WTC11 (cell line): ENCODE results near the gene AK9. TPM values are rescaled to one million over a fixed set of nuclear protein-coding genes. Genes with fewer than 3 reads are reported as not detected.

Experiments
- ATAC-seq: fragments of 200-7000 bp; cut with Tn5 transposase; 2 replicates; pipeline ENCODE4 v1.10.0; 2021; ENCODE audit warnings: mild to moderate bottlenecking, moderate library complexity
- CTCF ChIA-PET: fragments of 300-600 bp; sonication (Branson Sonifier 250); formaldehyde crosslinking; loops from one replicate; lab custom pipeline; 2021; ENCODE audit warnings: antibody characterized with exemption; lab: Charles Lee
- POLR2A ChIA-PET: fragments of 350-600 bp; sonication (Branson Sonifier 250); formaldehyde crosslinking; loops from one replicate; lab custom pipeline; 2021; ENCODE audit warnings: antibody characterized with exemption; lab: Charles Lee
- DNase-seq: peaks from one replicate; pipeline ENCODE4 v3.0.0; 2021; ENCODE audit warnings: low spot score
- H3K27ac Mint-ChIP-seq: 2 replicates; pipeline ENCODE4 v1.8.0; 2021; ENCODE audit warnings: mixed read lengths
- H3K27me3 Mint-ChIP-seq: 2 replicates; pipeline ENCODE4 v1.8.0; 2021; ENCODE audit warnings: low read depth, mild to moderate bottlenecking, moderate library complexity, mixed read lengths
- H3K36me3 Mint-ChIP-seq: 2 replicates; pipeline ENCODE4 v1.8.0; 2021; ENCODE audit warnings: mixed read lengths
- H3K4me1 Mint-ChIP-seq: 2 replicates; pipeline ENCODE4 v1.8.0; 2022; ENCODE audit warnings: mixed read lengths
- H3K4me3 Mint-ChIP-seq: 2 replicates; pipeline ENCODE4 v1.8.0; 2021; ENCODE audit warnings: mild to moderate bottlenecking, moderate library complexity, mixed read lengths
- H3K9me3 Mint-ChIP-seq: 2 replicates; pipeline ENCODE4 v1.8.0; 2021; ENCODE audit warnings: mixed read lengths
- ATF1 ChIP-seq: sonication (generic); formaldehyde crosslinking; IDR thresholded peaks from 2 replicates; pipeline ENCODE4 v1.8.1; 2023; ENCODE audit warnings: mild to moderate bottlenecking, moderate library complexity, missing genetic modification reagents
- CREB1 ChIP-seq: sonication (generic); formaldehyde crosslinking; IDR thresholded peaks from 2 replicates; pipeline ENCODE4 v1.8.0; 2023; ENCODE audit warnings: mild to moderate bottlenecking, missing genetic modification reagents
- CREM ChIP-seq: sonication (generic); formaldehyde crosslinking; IDR thresholded peaks from 2 replicates; pipeline ENCODE4 v1.8.1; 2022; ENCODE audit warnings: mild to moderate bottlenecking, missing genetic modification reagents, moderate library complexity
- EMX1 ChIP-seq: fragments of 250-450 bp; sonication (Bioruptor Pico); IDR thresholded peaks from 2 replicates; pipeline ENCODE4 v1.8.0; 2021; ENCODE audit warnings: mild to moderate bottlenecking
- MXD4 ChIP-seq: fragments of 250-450 bp; sonication (Bioruptor Pico); IDR thresholded peaks from 2 replicates; pipeline ENCODE4 v1.8.0; 2021; ENCODE audit warnings: mild to moderate bottlenecking, moderate library complexity, borderline replicate concordance
- OVOL2 ChIP-seq: fragments of 250-450 bp; sonication (Bioruptor Pico); IDR thresholded peaks from 2 replicates; pipeline ENCODE4 v1.9.0; 2021; ENCODE audit warnings: mild to moderate bottlenecking, borderline replicate concordance
- RELA ChIP-seq: sonication (generic); formaldehyde crosslinking; IDR thresholded peaks from 2 replicates; pipeline ENCODE4 v1.8.1; 2022; ENCODE audit warnings: missing genetic modification reagents, mild to moderate bottlenecking, borderline replicate concordance
- SMAD3 ChIP-seq: sonication (generic); formaldehyde crosslinking; IDR thresholded peaks from 2 replicates; pipeline ENCODE4 v1.8.0; 2022; ENCODE audit warnings: missing genetic modification reagents, mild to moderate bottlenecking, borderline replicate concordance
- SMAD4 ChIP-seq: sonication (generic); formaldehyde crosslinking; IDR thresholded peaks from 2 replicates; pipeline ENCODE4 v1.8.0; 2022; ENCODE audit warnings: mild to moderate bottlenecking, missing genetic modification reagents
- SP1 ChIP-seq: sonication (generic); formaldehyde crosslinking; conservative IDR thresholded peaks from 2 replicates; pipeline ENCODE4 v1.8.1; 2022; ENCODE audit warnings: missing genetic modification reagents
- USF2 ChIP-seq: sonication (generic); formaldehyde crosslinking; IDR thresholded peaks from 2 replicates; pipeline ENCODE4 v1.8.1; 2023; ENCODE audit warnings: mild to moderate bottlenecking, missing genetic modification reagents, moderate library complexity
- ZNF396 ChIP-seq: fragments of 250-450 bp; sonication (Bioruptor Pico); IDR thresholded peaks from 2 replicates; pipeline ENCODE4 v1.8.0; 2021; ENCODE audit warnings: mild to moderate bottlenecking, moderate library complexity, borderline replicate concordance
- ZNF423 ChIP-seq: fragments of 250-450 bp; sonication (Bioruptor Pico); IDR thresholded peaks from 2 replicates; pipeline ENCODE4 v2.1.2; 2022; ENCODE audit warnings: mild to moderate bottlenecking, moderate library complexity
- total RNA-seq: library from RNA; stranded (reverse); gene quantifications from 3 replicates; pipeline ENCODE4 v1.2.3, GENCODE V29; 2021
- TF ChIP-seq, protein P1 (sequence below): sonication (generic); formaldehyde crosslinking; conservative IDR thresholded peaks from 2 replicates; pipeline ENCODE4 v1.8.1; 2022; ENCODE audit warnings: mild to moderate bottlenecking, missing genetic modification reagents
- TF ChIP-seq, protein P2 (sequence below): sonication (generic); formaldehyde crosslinking; IDR thresholded peaks from 2 replicates; pipeline ENCODE4 v1.8.1; 2023; ENCODE audit warnings: mild to moderate bottlenecking, moderate library complexity, missing genetic modification reagents
- TF ChIP-seq, protein P3 (sequence below): fragments of 250-450 bp; sonication (Bioruptor Pico); IDR thresholded peaks from 2 replicates; pipeline ENCODE4 v1.9.0; 2021; ENCODE audit warnings: mild to moderate bottlenecking
- TF ChIP-seq, protein P4 (sequence below): fragments of 250-450 bp; sonication (Bioruptor Pico); IDR thresholded peaks from 2 replicates; pipeline ENCODE4 v1.9.0; 2021; ENCODE audit warnings: mild to moderate bottlenecking

Gene AK9
- total RNA-seq, 1 experiment from 2014 or later: 3.7 TPM

DNA sequence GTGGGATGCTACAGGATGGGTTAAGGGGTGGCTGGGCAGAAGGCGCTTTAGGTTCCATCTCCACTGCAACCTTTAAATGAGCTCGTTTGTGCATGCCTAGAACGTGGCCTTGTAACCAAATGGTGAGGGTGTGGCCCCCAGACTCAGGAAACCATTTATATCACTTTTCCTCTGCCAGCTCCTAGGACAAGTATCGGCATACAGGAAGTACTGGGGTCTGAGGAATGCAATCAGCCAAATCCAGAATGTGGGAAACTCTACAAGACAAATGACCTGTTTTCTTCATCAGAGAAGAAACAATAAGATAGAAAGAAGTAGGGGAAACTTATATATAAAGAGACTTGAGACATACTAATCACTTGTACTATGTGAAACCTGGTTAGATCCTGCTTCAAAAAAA lies 21.2 kb downstream of the AK9 start:
- TF ChIP-seq MXD4 (CRISPR knock-in tag) (no peak), USF2 (CRISPR knock-in tag) (no peak), RELA (CRISPR knock-in tag) (no peak), OVOL2 (CRISPR knock-in tag) (no peak), EMX1 (CRISPR knock-in tag) (no peak), SMAD4 (CRISPR knock-in tag) (no peak), ZNF396 (no peak), SP1 (CRISPR knock-in tag) (no peak), SMAD3 (no peak), CREM (no peak)
- TF ChIP-seq, protein P1, sequence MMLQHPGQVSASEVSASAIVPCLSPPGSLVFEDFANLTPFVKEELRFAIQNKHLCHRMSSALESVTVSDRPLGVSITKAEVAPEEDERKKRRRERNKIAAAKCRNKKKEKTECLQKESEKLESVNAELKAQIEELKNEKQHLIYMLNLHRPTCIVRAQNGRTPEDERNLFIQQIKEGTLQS: no peak
- TF ChIP-seq, protein P2, sequence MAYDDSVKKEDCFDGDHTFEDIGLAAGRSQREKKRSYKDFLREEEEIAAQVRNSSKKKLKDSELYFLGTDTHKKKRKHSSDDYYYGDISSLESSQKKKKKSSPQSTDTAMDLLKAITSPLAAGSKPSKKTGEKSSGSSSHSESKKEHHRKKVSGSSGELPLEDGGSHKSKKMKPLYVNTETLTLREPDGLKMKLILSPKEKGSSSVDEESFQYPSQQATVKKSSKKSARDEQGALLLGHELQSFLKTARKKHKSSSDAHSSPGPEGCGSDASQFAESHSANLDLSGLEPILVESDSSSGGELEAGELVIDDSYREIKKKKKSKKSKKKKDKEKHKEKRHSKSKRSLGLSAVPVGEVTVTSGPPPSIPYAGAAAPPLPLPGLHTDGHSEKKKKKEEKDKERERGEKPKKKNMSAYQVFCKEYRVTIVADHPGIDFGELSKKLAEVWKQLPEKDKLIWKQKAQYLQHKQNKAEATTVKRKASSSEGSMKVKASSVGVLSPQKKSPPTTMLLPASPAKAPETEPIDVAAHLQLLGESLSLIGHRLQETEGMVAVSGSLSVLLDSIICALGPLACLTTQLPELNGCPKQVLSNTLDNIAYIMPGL (CRISPR knock-in tag): no peak

DNA sequence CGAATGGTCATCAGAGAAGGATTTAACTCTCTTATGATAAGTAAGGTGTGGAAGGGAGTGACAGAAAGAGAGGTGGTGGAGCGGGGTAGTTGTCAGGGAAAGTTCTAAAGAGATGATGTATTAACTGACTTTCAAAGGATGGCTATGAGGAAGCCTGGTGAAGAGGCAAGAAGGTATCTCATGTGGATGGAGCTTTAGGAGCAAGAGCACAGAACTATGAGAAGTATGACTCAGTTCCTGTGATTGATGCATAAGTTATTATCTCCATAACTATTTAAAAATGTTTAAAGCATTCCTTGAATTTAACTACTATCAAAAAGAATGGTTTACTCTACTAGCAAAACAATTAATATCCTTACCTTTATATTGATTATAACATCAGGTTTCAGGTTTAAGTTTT lies 28.8 kb downstream of the AK9 start:
- POLR2A ChIA-PET: no interaction called here
- H3K9me3 Mint-ChIP-seq: no peaks in the 10 kb centered on the region
- ATAC-seq (no peak), DNase-seq (no peak)
- H3K36me3 Mint-ChIP-seq: no peaks in the 10 kb centered on the region
- no peak overlapping the region for H3K4me3 Mint-ChIP-seq
- no peak for TF ChIP-seq CREB1
- TF ChIP-seq ZNF423 (CRISPR knock-in tag): no peak
- TF ChIP-seq, protein P3, sequence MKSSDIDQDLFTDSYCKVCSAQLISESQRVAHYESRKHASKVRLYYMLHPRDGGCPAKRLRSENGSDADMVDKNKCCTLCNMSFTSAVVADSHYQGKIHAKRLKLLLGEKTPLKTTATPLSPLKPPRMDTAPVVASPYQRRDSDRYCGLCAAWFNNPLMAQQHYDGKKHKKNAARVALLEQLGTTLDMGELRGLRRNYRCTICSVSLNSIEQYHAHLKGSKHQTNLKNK (CRISPR knock-in tag): no peak
- TF ChIP-seq ZNF396: no peak
- no peak for TF ChIP-seq ATF1 (CRISPR knock-in tag)
- TF ChIP-seq, protein P4, sequence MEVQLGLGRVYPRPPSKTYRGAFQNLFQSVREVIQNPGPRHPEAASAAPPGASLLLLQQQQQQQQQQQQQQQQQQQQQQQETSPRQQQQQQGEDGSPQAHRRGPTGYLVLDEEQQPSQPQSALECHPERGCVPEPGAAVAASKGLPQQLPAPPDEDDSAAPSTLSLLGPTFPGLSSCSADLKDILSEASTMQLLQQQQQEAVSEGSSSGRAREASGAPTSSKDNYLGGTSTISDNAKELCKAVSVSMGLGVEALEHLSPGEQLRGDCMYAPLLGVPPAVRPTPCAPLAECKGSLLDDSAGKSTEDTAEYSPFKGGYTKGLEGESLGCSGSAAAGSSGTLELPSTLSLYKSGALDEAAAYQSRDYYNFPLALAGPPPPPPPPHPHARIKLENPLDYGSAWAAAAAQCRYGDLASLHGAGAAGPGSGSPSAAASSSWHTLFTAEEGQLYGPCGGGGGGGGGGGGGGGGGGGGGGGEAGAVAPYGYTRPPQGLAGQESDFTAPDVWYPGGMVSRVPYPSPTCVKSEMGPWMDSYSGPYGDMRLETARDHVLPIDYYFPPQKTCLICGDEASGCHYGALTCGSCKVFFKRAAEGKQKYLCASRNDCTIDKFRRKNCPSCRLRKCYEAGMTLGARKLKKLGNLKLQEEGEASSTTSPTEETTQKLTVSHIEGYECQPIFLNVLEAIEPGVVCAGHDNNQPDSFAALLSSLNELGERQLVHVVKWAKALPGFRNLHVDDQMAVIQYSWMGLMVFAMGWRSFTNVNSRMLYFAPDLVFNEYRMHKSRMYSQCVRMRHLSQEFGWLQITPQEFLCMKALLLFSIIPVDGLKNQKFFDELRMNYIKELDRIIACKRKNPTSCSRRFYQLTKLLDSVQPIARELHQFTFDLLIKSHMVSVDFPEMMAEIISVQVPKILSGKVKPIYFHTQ: no peak
- no peak for TF ChIP-seq SMAD4 (CRISPR knock-in tag)
- TF ChIP-seq, protein P1: no peak
- no peaks in the 10 kb centered on the region for H3K4me1 Mint-ChIP-seq
- CTCF ChIA-PET: no interaction called here
- H3K27ac Mint-ChIP-seq: no peak overlapping the region
- no peaks in the 10 kb centered on the region for H3K27me3 Mint-ChIP-seq

More for the DNA sequence above, 21.2 kb downstream of the AK9 start:
- ATAC-seq: no peak; the same call in 1 of the 2 replicates
- Mint-ChIP-seq H3K4me1 (peaks cover 24% of the 10 kb centered on the region), H3K4me3 (no peak overlapping the region), H3K27me3 (no peaks in the 10 kb centered on the region), H3K36me3 (no peaks in the 10 kb centered on the region; the same call in 1 of the 2 replicates), H3K9me3 (no peaks in the 10 kb centered on the region), H3K27ac (no peak overlapping the region)
- no peak for DNase-seq
- ChIA-PET POLR2A (no interaction called here), CTCF (no interaction called here)
